UCSD-AML1 (cell line): Measurements from ENCODE around the gene UGT1A7.
"Not testable (repeated sequence)": the region's sequence is repeated elsewhere in the genome, so short reads cannot be mapped to it uniquely, and the experiment has no call there.

Source experiments
- DNase-seq: peaks from one replicate; lab custom pipeline; 2025; ENCODE audit not compliant: unreplicated experiment; lab: John Stamatoyannopoulos, UW

UGT1A7 gene

DNA sequence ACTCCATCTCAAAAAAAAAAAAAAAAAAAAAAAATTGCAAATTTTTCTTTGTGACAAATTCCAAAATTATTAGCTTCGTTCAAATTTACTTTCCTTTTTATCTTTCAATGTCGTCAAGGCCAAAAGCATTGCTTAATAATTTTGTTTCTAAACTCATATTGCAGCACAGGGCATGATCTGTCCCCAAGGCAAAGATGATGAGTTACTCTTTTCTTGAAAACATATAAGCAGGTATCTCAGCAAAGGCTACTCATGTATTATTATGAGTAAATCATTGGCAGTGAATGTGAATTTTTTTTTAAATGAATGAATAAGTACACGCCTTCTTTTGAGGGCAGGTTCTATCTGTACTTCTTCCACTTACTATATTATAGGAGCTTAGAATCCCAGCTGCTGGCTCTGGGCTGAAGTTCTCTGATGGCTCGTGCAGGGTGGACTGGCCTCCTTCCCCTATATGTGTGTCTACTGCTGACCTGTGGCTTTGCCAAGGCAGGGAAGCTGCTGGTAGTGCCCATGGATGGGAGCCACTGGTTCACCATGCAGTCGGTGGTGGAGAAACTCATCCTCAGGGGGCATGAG is at the start of gene UGT1A7:
Gene UGT1A7 (plus strand): TSS at position 381 of the 579 bp plus-strand sequence. CDS start 37 bp downstream, at position 418.
- DNase-seq = no peak

DNA sequence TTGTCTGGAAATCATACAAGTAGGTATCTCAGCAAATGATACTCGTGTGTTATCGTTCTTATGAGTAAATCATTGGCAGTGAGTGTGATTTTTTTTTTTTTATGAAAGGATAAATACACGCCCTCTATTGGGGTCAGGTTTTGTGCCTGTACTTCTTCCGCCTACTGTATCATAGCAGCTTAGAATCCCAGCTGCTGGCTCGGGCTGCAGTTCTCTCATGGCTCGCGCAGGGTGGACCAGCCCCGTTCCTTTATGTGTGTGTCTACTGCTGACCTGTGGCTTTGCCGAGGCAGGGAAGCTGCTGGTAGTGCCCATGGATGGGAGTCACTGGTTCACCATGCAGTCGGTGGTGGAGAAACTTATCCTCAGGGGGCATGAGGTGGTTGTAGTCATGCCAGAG is 45.4 kb upstream of the UGT1A7 start, which contains the start of gene UGT1A10:
Gene UGT1A10 (plus strand): TSS at position 143 of the 400 bp plus-strand sequence. CDS start 75 bp downstream, at position 218.
- DNase-seq = not testable (repeated sequence)

DNA sequence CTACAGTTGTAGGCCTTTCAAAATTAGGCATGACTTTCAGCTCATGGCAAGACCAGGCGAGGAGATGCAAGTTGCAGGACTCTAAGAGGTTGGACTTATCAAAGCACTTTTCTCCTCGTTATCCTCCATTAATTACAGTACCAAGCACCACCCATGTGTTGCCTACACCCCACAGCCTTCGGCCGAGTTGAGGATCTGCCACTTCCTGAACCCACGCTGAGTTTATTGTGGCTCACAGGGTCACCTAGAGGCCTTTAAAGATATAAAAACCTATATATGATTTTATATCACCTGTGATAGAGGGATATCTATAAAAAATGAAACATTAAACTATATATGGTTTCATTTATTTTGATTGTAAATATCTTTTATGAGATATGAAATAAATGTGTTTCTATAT is 42.9 kb upstream of the UGT1A7 start:
- no peak for DNase-seq

DNA sequence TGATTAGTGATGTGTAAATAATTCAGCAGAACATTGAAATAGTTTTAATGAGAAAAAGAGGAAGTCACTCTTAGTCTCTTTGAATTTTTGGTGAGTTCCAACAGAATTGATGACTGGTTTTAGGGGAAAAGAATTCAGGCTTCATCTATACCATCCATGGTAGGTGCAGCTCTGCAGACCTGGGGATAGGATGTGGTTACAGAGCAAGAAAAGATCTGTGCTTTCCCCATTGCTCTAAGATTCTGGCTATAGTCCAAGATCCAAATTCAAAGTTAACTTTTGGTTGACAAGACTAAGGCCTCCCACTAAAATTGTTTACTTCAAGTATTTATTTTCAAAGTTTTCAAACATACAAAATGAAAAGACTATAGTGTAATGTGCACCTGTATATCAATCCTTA is 41.8 kb upstream of the UGT1A7 start:
- DNase-seq = no peak

DNA sequence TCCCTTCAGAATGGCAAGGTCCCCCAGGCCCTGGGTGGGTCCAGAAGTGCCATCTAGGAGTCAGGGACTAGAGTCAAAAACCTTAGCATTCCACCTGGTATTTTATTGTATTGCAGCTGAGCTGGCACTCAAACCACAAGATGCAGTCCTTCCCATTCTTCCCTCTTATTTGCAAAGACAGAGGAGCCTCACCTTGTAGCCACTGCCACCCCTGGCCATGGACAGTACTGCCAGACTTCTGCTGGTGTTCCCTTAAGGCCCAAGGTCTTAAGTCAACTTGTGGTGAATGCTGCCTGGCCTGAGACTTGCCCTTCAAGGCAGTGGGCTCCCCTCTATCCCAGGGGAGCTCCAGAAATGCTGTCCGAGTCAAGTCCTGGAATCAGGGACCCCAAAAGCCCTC is 38.6 kb upstream of the UGT1A7 start:
- DNase-seq = no peak

DNA sequence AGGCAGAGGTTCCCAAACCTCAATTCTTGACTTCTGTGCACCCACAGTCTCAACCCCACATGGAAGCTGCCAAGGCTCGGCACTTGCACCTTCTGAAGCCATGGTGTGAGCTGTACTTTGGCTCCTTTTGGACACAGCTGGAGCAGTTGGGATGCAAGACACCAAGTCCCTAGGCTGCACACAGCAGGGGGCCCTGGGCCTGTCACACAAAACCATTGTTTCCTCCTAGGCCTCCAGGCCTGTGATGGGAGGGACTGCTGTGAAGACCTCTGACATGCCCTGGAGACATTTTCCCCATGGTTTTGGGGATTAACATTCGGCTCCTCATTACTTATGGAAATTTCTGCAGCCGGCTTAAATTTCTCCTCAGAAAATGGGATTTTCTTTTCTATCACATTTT is 35.7 kb upstream of the UGT1A7 start:
- DNase-seq = not testable (repeated sequence)

DNA sequence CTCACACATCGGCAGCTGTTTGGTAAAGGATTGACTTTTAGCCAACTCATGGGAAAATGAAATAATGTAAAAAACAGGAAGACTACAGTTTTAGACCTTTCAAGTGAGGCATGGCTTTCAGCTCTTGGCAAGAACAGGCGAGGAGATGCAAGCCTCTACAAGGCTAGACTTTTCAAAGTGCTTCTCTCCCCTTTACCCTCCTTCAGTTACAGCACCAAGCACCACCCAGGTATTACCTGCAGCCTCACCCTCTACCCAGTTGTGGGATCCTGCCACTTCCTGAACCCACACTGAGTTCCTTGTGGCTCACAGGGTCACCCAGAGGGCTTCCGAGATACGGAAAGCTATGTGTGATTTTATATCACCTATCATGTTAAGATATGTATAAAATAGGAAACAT is 30.7 kb upstream of the UGT1A7 start:
- DNase-seq = no peak

DNA sequence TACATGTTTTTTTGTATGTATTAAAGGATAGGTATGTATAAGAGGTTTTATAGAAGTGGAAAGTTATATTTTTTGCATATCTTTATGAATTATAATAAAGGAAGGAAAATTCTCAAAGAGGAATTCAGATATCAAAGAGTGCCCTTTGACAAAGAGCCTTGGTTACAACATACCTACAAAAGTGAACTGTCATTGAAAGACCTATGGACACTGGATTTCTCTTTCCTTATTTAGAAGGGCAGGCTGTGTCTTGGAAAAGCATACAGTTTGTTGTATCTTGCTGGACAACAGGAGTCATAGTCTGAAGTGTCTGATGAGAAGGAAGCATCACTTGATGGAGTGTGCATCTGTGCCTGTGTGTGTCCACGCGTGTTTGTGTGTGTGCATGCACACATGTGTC is 30.3 kb upstream of the UGT1A7 start:
- no peak for DNase-seq

DNA sequence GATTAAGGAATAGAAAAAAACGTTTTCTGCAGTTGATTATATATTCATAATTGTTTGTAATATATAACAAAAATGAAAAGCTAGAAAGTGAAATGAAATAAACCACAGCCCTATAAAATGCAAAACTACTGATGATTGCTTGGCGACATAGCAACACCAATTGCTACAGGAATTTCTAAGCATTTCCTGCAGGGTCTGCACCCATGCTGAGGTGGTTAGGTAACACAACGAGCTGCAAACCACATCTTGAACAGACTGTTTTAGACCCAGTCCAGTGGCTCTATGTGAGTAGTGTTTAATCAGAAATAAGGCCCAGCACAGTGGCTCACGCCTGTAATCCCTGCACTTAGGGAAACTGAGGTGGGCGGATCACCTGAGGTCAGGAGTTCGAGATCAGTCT is 27.2 kb upstream of the UGT1A7 start:
- DNase-seq = no peak

DNA sequence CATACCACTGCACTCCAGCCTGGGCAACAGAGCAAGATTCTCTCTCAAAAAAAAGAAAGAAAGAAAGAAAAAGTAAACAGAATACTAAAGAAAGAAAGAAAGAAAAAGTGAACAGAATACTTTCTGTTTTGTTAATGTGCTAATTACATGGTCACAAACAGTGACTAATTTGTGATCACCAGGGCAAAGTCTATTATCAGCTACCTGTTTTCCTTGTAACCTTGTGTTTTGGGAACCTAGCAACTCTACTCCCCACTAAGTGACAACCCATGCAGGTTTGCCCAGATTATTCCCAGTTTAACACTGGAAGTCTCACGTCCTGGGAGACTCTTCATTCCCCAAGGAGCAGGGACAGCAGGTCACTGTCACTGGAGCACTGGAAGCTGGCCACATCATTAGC is 26.7 kb upstream of the UGT1A7 start:
- DNase-seq = no peak

DNA sequence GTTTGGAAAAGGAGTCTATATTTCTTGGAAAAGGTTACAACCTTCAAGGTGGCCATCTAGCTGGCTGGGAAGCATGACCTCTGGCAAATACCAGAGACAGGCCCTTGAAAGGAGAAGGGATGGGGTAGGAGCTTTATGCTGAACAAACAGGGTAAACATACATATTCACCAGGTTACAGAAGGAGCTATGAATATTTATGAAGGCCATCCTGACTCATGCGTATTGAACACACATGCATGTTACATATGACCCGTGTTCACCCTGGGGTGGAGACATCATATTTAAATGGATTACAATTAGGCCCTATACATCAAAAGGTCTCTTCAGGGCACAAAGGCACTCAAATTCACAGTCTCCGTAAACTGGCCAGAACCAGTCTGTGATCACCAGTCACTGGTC is 25.8 kb upstream of the UGT1A7 start:
- DNase-seq = not testable (repeated sequence)

DNA sequence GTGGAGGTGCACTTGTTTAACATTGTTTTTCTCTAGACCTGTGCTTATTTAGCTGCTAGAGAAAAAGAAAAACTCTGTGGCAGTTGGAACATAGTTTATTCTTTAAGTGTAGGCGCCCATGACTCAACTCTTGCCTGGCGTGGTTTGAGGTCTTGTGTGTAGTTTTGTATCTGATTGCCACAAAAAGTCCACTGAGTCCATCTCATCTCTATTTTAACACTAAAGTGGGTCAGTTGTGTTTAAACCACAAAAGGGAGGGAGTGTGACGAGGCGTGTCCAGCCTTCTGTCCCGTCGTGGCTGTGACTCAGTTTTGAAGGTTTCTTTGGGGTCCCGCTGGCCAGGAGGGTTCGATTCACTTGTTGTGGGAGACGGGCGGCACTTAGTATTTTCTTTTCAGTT is 25.3 kb upstream of the UGT1A7 start:
- no peak for DNase-seq

DNA sequence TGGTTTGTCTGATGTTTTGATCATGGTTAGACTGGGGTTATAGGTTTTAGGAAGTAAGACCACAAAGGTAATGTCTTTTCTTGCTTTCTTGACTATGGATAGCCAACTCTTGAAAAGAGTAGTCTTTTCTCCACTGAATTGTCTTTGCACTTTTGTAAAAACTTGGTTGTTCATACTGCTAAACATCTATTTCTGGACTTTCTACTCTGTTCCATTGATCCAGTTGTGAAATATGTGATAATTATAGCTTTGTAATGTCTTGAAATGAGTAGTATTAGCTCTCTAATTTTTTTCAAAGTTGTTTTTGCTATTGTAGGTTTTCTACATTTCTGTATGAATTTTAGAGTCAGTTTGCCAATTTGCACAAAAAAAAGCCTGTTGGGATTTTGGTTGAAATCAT is 23.1 kb upstream of the UGT1A7 start:
- no peak for DNase-seq

DNA sequence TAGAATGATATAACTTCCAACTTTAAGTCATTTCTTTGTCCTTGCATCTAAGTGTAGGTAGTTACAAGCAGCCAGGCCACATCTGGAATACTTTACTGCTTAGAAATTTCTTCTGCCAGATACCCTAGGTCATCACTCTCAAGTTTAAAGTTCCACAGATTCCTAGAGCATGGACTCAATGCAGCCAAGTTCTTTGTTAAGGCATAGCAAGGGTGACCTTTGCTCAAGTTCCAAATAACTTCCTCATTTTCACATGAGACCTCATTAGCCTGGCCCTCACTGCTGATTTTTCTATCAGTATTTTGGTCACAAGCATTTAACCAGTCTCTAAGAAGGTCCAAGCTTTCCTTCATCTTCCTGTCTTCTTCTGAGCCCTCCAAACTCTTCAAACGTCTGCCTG is 17.8 kb upstream of the UGT1A7 start:
- no peak for DNase-seq

DNA sequence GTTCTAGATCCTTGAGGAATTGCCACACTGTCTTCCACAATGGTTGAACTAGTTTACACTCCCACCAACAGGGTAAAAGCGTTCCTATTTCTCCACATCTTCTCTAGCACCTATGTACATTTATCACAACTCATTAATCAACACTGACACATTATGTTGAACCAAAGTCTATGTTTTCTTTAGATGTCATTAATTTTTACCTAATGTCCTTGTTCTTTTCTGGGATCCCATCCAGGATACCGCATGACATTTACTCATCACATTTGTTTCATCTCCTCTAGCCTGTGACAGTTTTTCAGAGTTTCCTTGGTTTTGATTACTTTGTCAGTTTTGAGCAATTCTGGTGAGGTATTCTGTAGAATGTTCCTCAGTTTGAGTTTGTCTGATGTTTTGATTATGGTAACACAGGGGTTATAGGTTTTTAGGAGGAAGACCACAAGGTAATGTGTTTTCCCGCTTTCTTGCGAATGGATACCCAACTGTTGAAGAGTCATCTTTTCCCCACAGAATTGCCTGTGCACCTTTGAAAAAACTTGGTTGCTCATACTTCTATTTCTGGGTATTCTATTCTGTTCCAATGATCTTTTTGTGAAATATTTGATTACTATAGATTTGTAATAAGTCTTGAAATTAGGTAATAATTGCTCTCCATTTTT is 13.0 kb upstream of the UGT1A7 start:
- DNase-seq = no peak

DNA sequence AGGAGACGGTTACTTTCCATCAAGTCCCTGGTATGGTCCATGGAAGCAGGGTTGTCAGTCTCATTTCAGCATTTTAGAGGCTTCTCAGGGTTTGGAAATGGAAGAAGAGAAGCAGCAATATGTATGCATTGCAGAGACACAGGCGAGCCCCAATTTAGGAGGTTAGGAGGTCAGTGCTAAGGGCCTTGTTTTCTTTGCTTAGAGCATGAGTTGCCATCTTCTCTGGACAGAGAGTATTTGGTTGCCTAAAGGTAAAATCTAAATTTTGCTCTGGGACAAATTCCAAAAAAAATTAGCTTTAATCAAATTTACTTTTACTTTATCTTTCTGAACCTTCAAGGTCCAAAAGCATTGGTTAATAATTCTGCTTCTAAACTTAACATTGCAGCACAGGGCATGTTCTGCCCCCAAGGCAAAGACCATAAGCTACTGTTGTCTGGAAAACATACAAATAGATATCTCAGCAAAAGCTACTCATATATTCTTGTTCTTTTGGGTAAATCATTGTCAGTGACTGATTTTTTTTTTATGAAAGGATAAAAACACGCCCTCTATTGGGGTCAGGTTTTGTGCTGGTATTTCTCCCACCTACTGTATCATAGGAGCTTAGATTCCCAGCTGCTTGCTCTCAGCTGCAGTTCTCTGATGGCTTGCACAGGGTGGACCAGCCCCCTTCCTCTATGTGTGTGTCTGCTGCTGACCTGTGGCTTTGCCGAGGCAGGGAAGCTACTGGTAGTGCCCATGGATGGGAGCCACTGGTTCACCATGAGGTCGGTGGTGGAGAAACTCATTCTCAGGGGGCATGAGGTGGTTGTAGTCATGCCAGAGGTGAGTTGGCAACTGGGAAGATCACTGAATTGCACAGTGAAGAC is 10.2 kb upstream of the UGT1A7 start, which contains the start of gene UGT1A9:
Gene UGT1A9 (plus strand): TSS at position 609 of the 872 bp plus-strand sequence. CDS start 37 bp downstream, at position 646.
- DNase-seq = no peak

DNA sequence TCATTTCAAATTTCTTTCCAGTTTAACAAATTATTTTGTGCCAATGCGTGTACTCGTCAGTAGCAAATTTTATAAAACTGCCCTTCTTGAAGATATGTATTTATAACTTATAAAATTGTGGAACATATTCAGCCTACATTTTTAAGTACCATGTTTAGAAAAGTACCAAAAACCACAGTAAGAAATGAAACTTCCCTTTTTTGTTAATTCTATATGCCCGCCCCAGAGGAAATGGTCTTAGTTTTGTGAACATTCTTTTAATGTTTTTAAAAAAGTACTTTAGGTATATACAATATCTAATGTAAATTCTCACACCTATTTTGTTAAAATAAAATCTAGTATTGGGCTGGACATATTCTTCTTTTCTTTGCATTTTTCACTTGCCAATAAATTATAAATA is 8.8 kb upstream of the UGT1A7 start:
- no peak for DNase-seq

DNA sequence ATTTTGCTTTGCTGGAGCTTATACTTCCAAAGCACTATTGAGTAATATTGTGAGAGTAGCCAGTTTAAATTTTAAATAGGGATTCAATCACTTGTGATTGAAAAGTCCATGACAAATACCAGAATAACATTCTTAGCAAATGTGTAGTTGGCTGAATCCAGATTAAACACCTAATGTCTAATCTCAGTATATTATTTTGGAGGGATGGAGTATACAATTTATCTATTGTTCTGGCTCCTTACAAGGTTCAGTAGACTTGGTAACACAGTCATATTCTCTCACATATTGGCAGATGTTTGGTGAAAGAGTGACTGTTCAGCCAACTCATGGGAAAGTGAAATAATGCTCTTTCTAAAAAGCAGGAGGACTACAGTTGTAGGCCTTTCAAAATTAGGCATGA is 7.8 kb upstream of the UGT1A7 start:
- DNase-seq = no peak

DNA sequence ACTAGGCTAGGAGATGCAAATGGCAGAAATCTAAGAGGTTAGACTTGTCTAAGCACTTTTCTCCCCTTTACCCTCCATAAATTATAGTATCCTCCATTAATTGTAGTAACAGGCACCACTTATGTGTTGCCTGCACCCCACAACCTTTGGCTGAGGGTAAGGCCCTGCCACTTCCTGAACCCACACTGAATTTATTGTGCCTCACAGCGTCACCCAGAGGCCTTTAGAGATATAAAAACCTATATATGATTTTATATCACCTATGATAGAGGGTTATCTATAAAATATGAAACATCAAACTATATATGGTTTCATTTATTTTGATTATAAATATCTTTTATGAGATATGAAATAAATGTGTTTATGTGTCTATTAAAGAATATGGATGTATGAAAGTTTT is 7.4 kb upstream of the UGT1A7 start:
- no peak for DNase-seq

DNA sequence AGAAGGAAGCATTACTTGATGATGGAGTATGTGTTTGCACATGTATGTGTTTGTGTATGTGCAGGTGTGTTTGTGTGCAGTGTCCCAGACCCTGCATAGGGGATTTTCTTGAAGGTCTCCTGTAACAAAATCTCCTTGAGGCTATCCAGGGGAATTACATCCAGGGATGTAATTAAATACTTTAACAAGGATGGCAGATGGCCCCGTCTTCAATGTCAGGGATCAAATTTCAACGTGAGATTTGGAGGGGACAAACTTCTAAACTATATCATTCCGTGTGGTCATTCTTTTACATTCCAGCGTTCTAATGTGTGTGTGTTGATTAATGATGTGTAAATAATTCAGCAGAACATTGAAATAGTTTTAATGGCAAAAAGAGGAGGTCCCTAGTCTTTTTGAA is 6.7 kb upstream of the UGT1A7 start:
- no peak for DNase-seq

DNA sequence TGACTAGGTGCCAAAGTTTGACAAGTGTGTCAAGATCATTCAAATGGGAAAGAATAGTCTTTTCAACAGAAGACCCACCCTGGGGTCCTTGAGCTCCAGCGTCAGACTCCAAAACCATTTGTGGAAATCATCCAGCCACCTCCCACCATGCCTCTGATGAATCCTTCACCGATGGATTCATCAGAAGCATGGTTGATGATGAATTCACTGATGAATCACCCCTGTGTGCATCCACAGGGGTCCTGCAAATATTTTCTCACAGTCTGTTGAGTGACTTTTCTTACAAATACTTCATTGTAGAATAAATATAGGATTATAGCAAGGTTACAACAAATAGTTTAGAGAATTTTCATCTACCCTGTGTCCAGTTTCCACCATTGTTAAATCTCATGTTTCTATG is 5.7 kb upstream of the UGT1A7 start:
- DNase-seq = no peak

DNA sequence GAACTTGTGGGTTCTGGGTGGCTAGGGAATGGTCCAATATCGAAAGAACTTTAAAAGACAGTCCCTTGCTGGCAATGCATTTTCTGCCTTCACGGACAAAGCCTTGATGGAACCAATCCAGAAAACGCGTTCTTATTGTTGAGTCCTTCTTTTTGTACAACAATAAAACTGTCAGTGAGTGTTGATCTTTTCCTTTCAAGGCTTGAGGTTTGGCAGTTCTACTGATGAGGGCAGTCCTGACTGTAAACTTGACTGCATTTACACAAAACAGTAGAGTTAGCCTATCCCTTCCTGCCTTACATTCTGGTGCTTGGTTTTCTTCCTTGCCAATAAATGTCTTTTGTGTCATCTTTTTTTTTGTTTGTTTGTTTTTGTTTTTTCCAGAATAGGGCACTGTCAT is 2.5 kb upstream of the UGT1A7 start:
- DNase-seq = no peak
